Breast epithelium (tissue), 4 donors: ENCODE data around the gene DOK5. TPM values are rescaled to one million over a fixed set of nuclear protein-coding genes. Genes with fewer than 3 reads are reported as not detected.

Experiments used
- DNase-seq, 2 donors: peaks; one replicate each; pipeline ENCODE4 v3.0.0-alpha.2; 2019; ENCODE audit warnings: low spot score in 2 of 2
- H3K27ac ChIP-seq, 2 donors: fragments of 200-600 bp; sonication (generic) in 1 of 2; one replicate each; pipeline ENCODE4 v1.5.1; 2016 to 2019; ENCODE audit warnings: mild to moderate bottlenecking in 1 of 2
- H3K27me3 ChIP-seq, 2 donors: fragments of 200-600 bp; sonication (generic) in 1 of 2; one replicate each; pipeline versions ENCODE4 v1.5.1 to v1.6.0; 2017 to 2019; ENCODE audit warnings: control low read depth in 1 of 2, mild to moderate bottlenecking in 1 of 2
- H3K36me3 ChIP-seq: fragments of 200-600 bp; one replicate; pipeline ENCODE4 v1.5.1; 2019
- H3K4me1 ChIP-seq, 2 donors: fragments of 200-600 bp; sonication (generic); one replicate each; pipeline ENCODE4 v1.5.1; 2016 to 2019; ENCODE audit warnings: control low read depth in 1 of 2
- H3K4me3 ChIP-seq, 3 donors: fragments of 200-600 bp; sonication (generic); 1 replicate in 2 of 3; 2 replicates in 1 of 3; pipeline ENCODE4 v1.5.1; 2016 to 2019; ENCODE audit warnings: mild to moderate bottlenecking in 3 of 3, moderate library complexity in 2 of 3
- H3K9me3 ChIP-seq, 2 donors: fragments of 200-600 bp; sonication (generic) in 1 of 2; one replicate each; pipeline ENCODE4 v1.5.1; 2016 to 2019; ENCODE audit warnings: control low read depth in 1 of 2
- CTCF ChIP-seq, 3 donors: fragments of 450-650 bp; IDR thresholded peaks; one replicate each; pipeline ENCODE4 v1.5.1; 2016 to 2017; ENCODE audit warnings: antibody characterized with exemption in 3 of 3, mild to moderate bottlenecking in 3 of 3, moderate library complexity in 3 of 3
- POLR2A ChIP-seq: fragments of 450-650 bp; IDR thresholded peaks from one replicate; pipeline ENCODE4 v1.6.1; 2016; ENCODE audit warnings: antibody characterized with exemption, mild to moderate bottlenecking, moderate library complexity
- POLR2AphosphoS5 ChIP-seq, 3 donors: sonication (generic); formaldehyde crosslinking; IDR thresholded peaks; one replicate each; pipeline ENCODE4 v1.6.1; 2017; ENCODE audit warnings: antibody characterized with exemption in 3 of 3
- intact Hi-C: fragments of 100-400 bp; cut with DNase I; formaldehyde crosslinking; loops from one replicate; pipeline ENCODE4 v1.15.1; 2023; ENCODE audit warnings: low total_unique reads
- total RNA-seq, 3 donors: library from RNA; depleted of rRNA; stranded (reverse); fragments of >200 nt; gene quantifications; one replicate each; pipeline ENCODE4 v1.1.0, GENCODE V29; 2016

Gene DOK5
- total RNA-seq, 3 donors from 2014 or later = 2.0 to 4.0 (median 3.4) TPM

- H3K4me1 ChIP-seq = no peaks in the 10 kb centered on the region
Observed at GRCh38 chr20:54631059-54631458, 155.7 kb downstream of the DOK5 start.

GRCh38 chr20:54633374-54634355 is 158.3 kb downstream of the DOK5 start:
- Histone ChIP-seq H3K4me3 (no peak overlapping the region), H3K27me3 (no peaks in the 10 kb centered on the region), H3K36me3 (no peaks in the 10 kb centered on the region), H3K27ac (no peak overlapping the region), H3K9me3 (no peaks in the 10 kb centered on the region), H3K4me1 (no peaks in the 10 kb centered on the region)
- no peak for TF ChIP-seq CTCF (IDR thresholded peaks at IDR 0.05)
- TF ChIP-seq POLR2AphosphoS5 (IDR thresholded peaks at IDR 0.05) = no peak
- TF ChIP-seq POLR2A = no peak
- no peak for DNase-seq
- intact Hi-C loops = no loop called here

More at GRCh38 chr20:54631059-54631458, 155.7 kb downstream of the DOK5 start:
- H3K9me3 ChIP-seq = no peaks in the 10 kb centered on the region
- no peak overlapping the region for H3K27ac ChIP-seq
- DNase-seq = no peak
- no peaks in the 10 kb centered on the region for H3K27me3 ChIP-seq
- H3K4me3 ChIP-seq = no peak overlapping the region
- TF ChIP-seq POLR2AphosphoS5 (IDR thresholded peaks at IDR 0.05) (no peak), POLR2A (no peak), CTCF (IDR thresholded peaks at IDR 0.05) (no peak)
- intact Hi-C loops = no loop called here
- no peaks in the 10 kb centered on the region for H3K36me3 ChIP-seq

- Histone ChIP-seq H3K4me1 (no peaks in the 10 kb centered on the region), H3K27ac (no peak overlapping the region), H3K9me3 (no peaks in the 10 kb centered on the region), H3K27me3 (no peaks in the 10 kb centered on the region), H3K36me3 (no peaks in the 10 kb centered on the region), H3K4me3 (no peak overlapping the region)
- TF ChIP-seq POLR2AphosphoS5 (IDR thresholded peaks at IDR 0.05) (no peak), POLR2A (no peak), CTCF (IDR thresholded peaks at IDR 0.05) (no peak)
- DNase-seq = no peak
- intact Hi-C loops = no loop called here
Observed at GRCh38 chr20:54636575-54636974, 161.2 kb downstream of the DOK5 start.

GRCh38 chr20:54639941-54640340 is 164.5 kb downstream of the DOK5 start:
- intact Hi-C loops = no loop called here
- no peak for DNase-seq

More at GRCh38 chr20:54639941-54640340, 164.5 kb downstream of the DOK5 start:
- TF ChIP-seq POLR2A = no peak
- TF ChIP-seq CTCF (IDR thresholded peaks at IDR 0.05) = no peak
- TF ChIP-seq POLR2AphosphoS5 (IDR thresholded peaks at IDR 0.05) = no peak
- no peaks in the 10 kb centered on the region for H3K27me3 ChIP-seq
- H3K4me1 ChIP-seq = no peaks in the 10 kb centered on the region
- H3K36me3 ChIP-seq = no peaks in the 10 kb centered on the region
- no peak overlapping the region for H3K27ac ChIP-seq
- H3K9me3 ChIP-seq = no peaks in the 10 kb centered on the region
- no peak overlapping the region for H3K4me3 ChIP-seq
